Smooth muscle cell (in vitro differentiated cells): ENCODE results near the gene ZNF398. TPM values are rescaled to one million over a fixed set of nuclear protein-coding genes. Genes with fewer than 3 reads are reported as not detected.

Source experiments
- DNase-seq: peaks from one replicate; lab custom pipeline; 2025; ENCODE audit not compliant: unreplicated experiment; lab: John Stamatoyannopoulos, UW
- H2AFZ ChIP-seq: fragments of 200-600 bp; sonication (generic); 2 replicates; pipeline ENCODE4 v1.6.0; 2016; ENCODE audit warnings: antibody characterized with exemption, low read depth, mild to moderate bottlenecking
- H3F3A ChIP-seq: fragments of 200-600 bp; sonication (generic); 2 replicates; pipeline ENCODE4 v1.6.0; 2017; ENCODE audit warnings: antibody characterized with exemption, low read depth
- H3K27ac ChIP-seq: fragments of 200-600 bp; sonication (generic); 2 replicates; pipeline ENCODE4 v1.5.1; 2016; ENCODE audit warnings: low read depth, mild to moderate bottlenecking
- H3K27me3 ChIP-seq: fragments of 200-600 bp; sonication (generic); 2 replicates; pipeline ENCODE4 v1.6.1; 2016; ENCODE audit warnings: low read depth, mild to moderate bottlenecking
- H3K36me3 ChIP-seq: fragments of 200-600 bp; sonication (generic); 2 replicates; pipeline ENCODE4 v1.5.1; 2016; ENCODE audit warnings: low read depth
- H3K4me1 ChIP-seq: fragments of 200-600 bp; sonication (generic); 2 replicates; pipeline ENCODE4 v1.5.1; 2016; ENCODE audit warnings: low read depth
- H3K4me2 ChIP-seq: fragments of 200-600 bp; sonication (generic); 2 replicates; pipeline ENCODE4 v1.6.0; 2016; ENCODE audit warnings: mild to moderate bottlenecking
- H3K4me3 ChIP-seq: fragments of 200-600 bp; sonication (generic); 2 replicates; pipeline ENCODE4 v1.5.1; 2016; ENCODE audit warnings: mild to moderate bottlenecking
- H3K79me2 ChIP-seq: fragments of 200-600 bp; sonication (generic); 2 replicates; pipeline ENCODE4 v1.6.0; 2016; ENCODE audit warnings: low read depth, mild to moderate bottlenecking
- H3K9ac ChIP-seq: fragments of 200-600 bp; sonication (generic); 2 replicates; pipeline ENCODE4 v1.6.0; 2016; ENCODE audit warnings: low read depth
- H3K9me3 ChIP-seq: fragments of 200-600 bp; sonication (generic); replicated peaks from 2 replicates; pipeline ENCODE4 v1.5.1; 2016; ENCODE audit warnings: low read depth
- H4K20me1 ChIP-seq: fragments of 200-600 bp; sonication (generic); 2 replicates; pipeline ENCODE4 v1.6.0; 2016; ENCODE audit warnings: low read depth
- CTCF ChIP-seq: fragments of 200-600 bp; sonication (generic); IDR thresholded peaks from 2 replicates; pipeline ENCODE4 v1.5.1; 2017; ENCODE audit warnings: borderline replicate concordance, mild to moderate bottlenecking, antibody characterized with exemption; ENCODE audit not compliant: insufficient read depth, poor library complexity, severe bottlenecking
- WGBS: methylation state at CpG from one replicate; pipeline ENCODE4 v1.1.7; 2016; ENCODE audit warnings: low lambda C conversion rate; 5-methylcytosine and 5-hydroxymethylcytosine counted together
- polyA plus RNA-seq: library from polyadenylated mRNA; unstranded; fragments of >200 nt; fragmentation: Nextera tagmentation; extraction: Ambion mirVana; gene quantifications from 2 replicates; pipeline ENCODE4 v1.2.1, GENCODE V29; 2016
- total RNA-seq: library from RNA; depleted of rRNA; stranded (reverse); fragments of >200 nt; gene quantifications from 2 replicates; pipeline ENCODE4 v1.2.3, GENCODE V29; 2014

ZNF398 gene
- total and polyA plus RNA-seq, 2 experiments from 2014 or later: 9.0 to 15.1 TPM

- no peaks in the 10 kb centered on the region for H3K27me3 ChIP-seq
- no peak overlapping the region for H2AFZ ChIP-seq
- no peak overlapping the region for H3K9ac ChIP-seq
- no peaks in the 10 kb centered on the region for H3K79me2 ChIP-seq
- no peak for DNase-seq
- H3K27ac ChIP-seq: no peak overlapping the region
- no peak overlapping the region for H3K4me3 ChIP-seq
- WGBS: 85% methylated on average over 6 of the region's 6 CpGs
- peaks cover 5% of the 10 kb centered on the region for H3F3A ChIP-seq
- no peak overlapping the region for H3K4me2 ChIP-seq
- no peaks in the 10 kb centered on the region for H3K36me3 ChIP-seq
- no peaks in the 10 kb centered on the region for H4K20me1 ChIP-seq
- no peak for TF ChIP-seq CTCF
- H3K4me1 ChIP-seq: no peaks in the 10 kb centered on the region
- H3K9me3 ChIP-seq: no peaks in the 10 kb centered on the region
Observed at GRCh38 chr7:149226840-149227494, 79.7 kb downstream of the ZNF398 start.

GRCh38 chr7:149228831-149229471, 81.7 kb downstream of the ZNF398 start:
- Histone ChIP-seq H3K36me3 (no peaks in the 10 kb centered on the region), H3K27ac (no peak overlapping the region), H3K4me1 (no peaks in the 10 kb centered on the region), H3K27me3 (no peaks in the 10 kb centered on the region), H4K20me1 (no peaks in the 10 kb centered on the region), H3K4me3 (no peak overlapping the region), H3F3A (peaks cover 5% of the 10 kb centered on the region), H3K9ac (no peak overlapping the region), H3K79me2 (no peaks in the 10 kb centered on the region), H2AFZ (no peak overlapping the region), H3K9me3 (no peaks in the 10 kb centered on the region), H3K4me2 (no peak overlapping the region)
- DNase-seq: no peak
- no peak for TF ChIP-seq CTCF
- 79% methylated on average over 7 of the region's 7 CpGs for WGBS

- no peak overlapping the region for H3K4me2 ChIP-seq
- H3K27me3 ChIP-seq: no peaks in the 10 kb centered on the region
- H3K9me3 ChIP-seq: no peaks in the 10 kb centered on the region
- no peak overlapping the region for H3K4me3 ChIP-seq
- H4K20me1 ChIP-seq: no peaks in the 10 kb centered on the region
- H3K36me3 ChIP-seq: no peaks in the 10 kb centered on the region
- no peak overlapping the region for H2AFZ ChIP-seq
- peaks cover 5% of the 10 kb centered on the region for H3F3A ChIP-seq
- no peak overlapping the region for H3K27ac ChIP-seq
- no peaks in the 10 kb centered on the region for H3K4me1 ChIP-seq
- H3K79me2 ChIP-seq: no peaks in the 10 kb centered on the region
- DNase-seq: no peak
- WGBS: 77% methylated on average over 6 of the region's 6 CpGs
- no peak overlapping the region for H3K9ac ChIP-seq
- no peak for TF ChIP-seq CTCF
Observed at GRCh38 chr7:149229526-149229925, 82.3 kb downstream of the ZNF398 start.
